HEK293T (cell line): ENCODE measurements around the gene NUDT15.

Source experiments
- CTCF ChIA-PET: fragments of 350-600 bp; formaldehyde crosslinking; extraction: SDS; loops from one replicate; lab custom pipeline; 2021; ENCODE audit warnings: antibody characterized with exemption, inconsistent platforms; lab: Yijun Ruan, JAX
- POLR2A ChIA-PET: fragments of 350-600 bp; formaldehyde crosslinking; extraction: SDS; loops from one replicate; lab custom pipeline; 2020; ENCODE audit warnings: antibody characterized with exemption, inconsistent platforms; lab: Yijun Ruan, JAX
- DNase-seq: peaks from one replicate; pipeline ENCODE4 v3.0.0; 2012; ENCODE audit warnings: mixed read lengths; ENCODE audit errors: extremely low spot score
- ARNT ChIP-seq: fragments of 450-650 bp; IDR thresholded peaks from 2 replicates; pipeline ENCODE4 v1.6.1; 2017; ENCODE audit warnings: mild to moderate bottlenecking
- BHLHE40 ChIP-seq: fragments of 450-650 bp; IDR thresholded peaks from 2 replicates; pipeline ENCODE4 v1.6.1; 2016; ENCODE audit warnings: mild to moderate bottlenecking, moderate library complexity, borderline replicate concordance
- CTBP1 ChIP-seq: fragments of 450-650 bp; IDR thresholded peaks from 2 replicates; pipeline ENCODE4 v1.6.1; 2016; ENCODE audit warnings: borderline replicate concordance
- ELF4 ChIP-seq: fragments of 450-650 bp; IDR thresholded peaks from 2 replicates; pipeline ENCODE4 v1.6.1; 2017; ENCODE audit warnings: antibody characterized with exemption
- FOXA1 ChIP-seq: fragments of 450-650 bp; IDR thresholded peaks from 2 replicates; pipeline ENCODE4 v1.6.1; 2016; ENCODE audit warnings: mild to moderate bottlenecking
- FOXK2 ChIP-seq: fragments of 450-650 bp; IDR thresholded peaks from 2 replicates; pipeline ENCODE4 v1.6.1; 2016; ENCODE audit warnings: mild to moderate bottlenecking
- FOXM1 ChIP-seq: fragments of 450-650 bp; IDR thresholded peaks from 2 replicates; pipeline ENCODE4 v1.6.1; 2017; ENCODE audit warnings: mild to moderate bottlenecking, borderline replicate concordance
- HDGF ChIP-seq: fragments of 450-650 bp; IDR thresholded peaks from 2 replicates; pipeline ENCODE4 v1.6.1; 2017; ENCODE audit warnings: antibody characterized with exemption, borderline replicate concordance
- L3MBTL2 ChIP-seq: fragments of 450-650 bp; conservative IDR thresholded peaks from 2 replicates; pipeline ENCODE4 v1.6.1; 2016; ENCODE audit warnings: mild to moderate bottlenecking
- LEF1 ChIP-seq: fragments of 450-650 bp; IDR thresholded peaks from 2 replicates; pipeline ENCODE4 v1.6.1; 2017; ENCODE audit warnings: mild to moderate bottlenecking, borderline replicate concordance
- NFRKB ChIP-seq: fragments of 450-650 bp; IDR thresholded peaks from 2 replicates; pipeline ENCODE4 v1.6.1; 2016; ENCODE audit warnings: mild to moderate bottlenecking, moderate library complexity
- SP1 ChIP-seq: fragments of 450-650 bp; IDR thresholded peaks from 2 replicates; pipeline ENCODE4 v1.6.1; 2017
- SUZ12 ChIP-seq: fragments of 450-650 bp; IDR thresholded peaks from 2 replicates; pipeline ENCODE4 v1.6.1; 2016; ENCODE audit warnings: mild to moderate bottlenecking
- TARDBP ChIP-seq: fragments of 450-650 bp; IDR thresholded peaks from 2 replicates; pipeline ENCODE4 v1.6.1; 2016
- ZNF384 ChIP-seq: fragments of 450-650 bp; IDR thresholded peaks from 2 replicates; pipeline ENCODE4 v1.6.1; 2016
- TF ChIP-seq, protein P1 (sequence below): fragments of 450-650 bp; IDR thresholded peaks from 2 replicates; pipeline ENCODE4 v1.6.1; 2016

NUDT15 gene

DNA sequence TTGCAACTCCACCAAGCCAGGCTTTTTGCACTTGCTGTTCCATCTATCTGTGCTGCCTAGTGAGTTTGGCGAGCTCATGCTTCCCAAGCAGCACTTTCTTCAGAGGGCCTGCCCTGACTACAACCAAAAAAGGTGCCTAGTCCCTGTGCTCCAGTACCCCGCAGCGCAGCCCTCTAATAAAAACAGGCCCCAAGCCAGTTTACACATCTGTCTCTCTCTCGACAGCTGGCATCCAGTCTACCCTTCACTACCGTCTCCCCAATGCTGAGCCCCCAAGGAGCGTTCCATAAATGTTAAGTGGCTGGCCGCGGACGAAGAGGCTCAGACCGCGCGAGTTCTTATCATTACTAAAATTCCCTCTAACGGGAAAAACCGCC, 56.9 kb downstream of the NUDT15 start:
- ChIA-PET POLR2A (interaction anchor here (0.8 to 2.0 kb wide), 3 partner anchors 16 to 118 kb away, joined by 3 to 7 read pairs (median 4); partner anchors contain the start of gene NUDT15), CTCF (no interaction called here)
- peak; percentile 22 for DNase-seq
- TF ChIP-seq HDGF, result no peak
- TF ChIP-seq ELF4, result no peak
- TF ChIP-seq ARNT, result no peak

DNA sequence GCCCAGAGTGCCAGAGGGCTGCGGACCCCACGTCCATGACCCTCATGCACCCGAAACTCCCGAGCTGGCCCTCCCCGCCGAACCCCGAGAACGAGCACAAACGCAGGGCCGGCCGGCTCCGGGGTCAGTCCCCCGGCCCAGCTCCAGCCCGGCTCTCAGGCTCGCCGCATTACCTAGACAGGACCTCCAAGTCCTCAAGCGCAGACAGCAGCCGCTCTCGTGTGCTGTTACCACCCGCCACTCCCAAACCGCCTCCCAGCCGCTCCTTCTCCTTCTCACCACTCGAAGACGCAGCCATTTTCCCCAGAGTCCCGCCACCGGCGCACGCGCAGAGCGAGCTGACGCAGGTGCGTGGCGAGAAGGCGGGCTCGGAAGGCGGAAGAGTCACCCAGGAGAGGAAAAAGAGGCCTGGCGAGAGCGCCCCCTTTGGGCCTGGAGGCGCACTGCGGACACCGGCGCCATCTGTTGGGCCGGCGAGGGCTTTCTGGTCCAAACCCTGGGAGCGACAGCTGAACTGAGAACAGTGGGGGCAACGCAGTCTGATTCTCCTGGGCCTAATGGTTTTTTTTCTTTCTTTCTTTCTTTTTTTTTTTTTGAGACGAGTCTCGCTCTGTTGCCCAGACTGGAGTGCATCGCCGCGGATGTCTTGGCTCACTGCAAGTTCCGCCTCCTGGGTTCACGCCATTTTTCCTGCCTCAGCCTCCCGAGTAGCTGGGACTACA, 57.4 kb downstream of the NUDT15 start, which contains the start of gene MED4:
Gene MED4, minus strand, starts transcription at position 324 of the 722 bp plus-strand sequence. Its CDS starts 26 bp downstream, at position 298.
- DNase-seq, result peak; percentile 96
- ChIA-PET CTCF (interaction anchor here (0.7 to 0.9 kb wide), 2 partner anchors 41 to 485 kb away, joined by 3 to 5 read pairs; no protein-coding TSS in a partner anchor), POLR2A (interaction anchor here (1.2 to 2.0 kb wide), 2 partner anchors 16 to 58 kb away, joined by 3 to 7 read pairs; partner anchors contain the start of gene NUDT15)
- TF ChIP-seq TARDBP, result no peak
- no peak for TF ChIP-seq FOXA1
- no peak for TF ChIP-seq SUZ12
- peak; percentile 49 for TF ChIP-seq NFRKB
- TF ChIP-seq LEF1, result no peak
- no peak for TF ChIP-seq FOXK2
- TF ChIP-seq, protein P1, sequence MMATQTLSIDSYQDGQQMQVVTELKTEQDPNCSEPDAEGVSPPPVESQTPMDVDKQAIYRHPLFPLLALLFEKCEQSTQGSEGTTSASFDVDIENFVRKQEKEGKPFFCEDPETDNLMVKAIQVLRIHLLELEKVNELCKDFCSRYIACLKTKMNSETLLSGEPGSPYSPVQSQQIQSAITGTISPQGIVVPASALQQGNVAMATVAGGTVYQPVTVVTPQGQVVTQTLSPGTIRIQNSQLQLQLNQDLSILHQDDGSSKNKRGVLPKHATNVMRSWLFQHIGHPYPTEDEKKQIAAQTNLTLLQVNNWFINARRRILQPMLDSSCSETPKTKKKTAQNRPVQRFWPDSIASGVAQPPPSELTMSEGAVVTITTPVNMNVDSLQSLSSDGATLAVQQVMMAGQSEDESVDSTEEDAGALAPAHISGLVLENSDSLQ, result peak; percentile 50; the same call in 1 of the 2 replicates
- peak; percentile 80 for TF ChIP-seq L3MBTL2
- peak; percentile 86 for TF ChIP-seq FOXM1
- TF ChIP-seq ZNF384, result no peak
- no peak for TF ChIP-seq SP1
- no peak for TF ChIP-seq HDGF
- TF ChIP-seq BHLHE40, result no peak
- TF ChIP-seq ARNT, result peak; percentile 36; the same call in 1 of the 2 replicates
- TF ChIP-seq CTBP1, result no peak
- TF ChIP-seq ELF4, result peak; percentile 76

DNA sequence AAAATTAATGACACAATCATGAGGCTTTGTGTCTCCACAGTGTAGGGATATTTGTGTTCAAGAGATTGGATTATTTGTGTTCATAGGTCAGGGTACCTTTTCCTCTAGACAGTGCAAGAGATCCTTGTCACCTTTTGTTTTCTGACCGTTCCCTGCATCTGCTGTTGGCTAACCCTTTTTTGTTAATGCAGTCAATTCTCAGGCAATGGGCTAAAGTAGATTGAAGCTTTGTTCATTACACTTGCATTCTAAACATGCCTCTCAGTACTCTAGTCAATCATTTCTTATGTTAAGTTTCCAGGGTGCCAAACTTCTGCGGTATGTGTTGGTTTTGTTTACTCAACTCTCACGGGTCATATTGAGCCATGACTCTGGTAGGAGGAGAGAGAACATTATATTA, 59.1 kb downstream of the NUDT15 start:
- TF ChIP-seq FOXK2 (no peak), NFRKB (no peak), BHLHE40 (no peak), SUZ12 (no peak), FOXA1 (no peak), TARDBP (no peak), L3MBTL2 (no peak), SP1 (no peak), ZNF384 (no peak), FOXM1 (no peak), HDGF (no peak), LEF1 (no peak), CTBP1 (no peak), ELF4 (no peak)
- TF ChIP-seq, protein P1, result no peak
- DNase-seq, result no peak
- POLR2A ChIA-PET, result no interaction called here
- CTCF ChIA-PET, result no interaction called here
